GM12864 (cell line): ENCODE results near the gene LAP3.
A peak's percentile ranks its signal among the peaks of the same experiment; 100 is the strongest.
"Not testable (repeated sequence)": the region's sequence is repeated elsewhere in the genome, so short reads cannot be mapped to it uniquely, and the experiment has no call there.

ENCODE experiments used
- DNase-seq: peaks from one replicate; pipeline ENCODE4 v3.0.0-alpha.2; 2011; ENCODE audit warnings: low read depth
- H3K4me3 ChIP-seq: 2 replicates; pipeline ENCODE4 v1.5.1; 2011; ENCODE audit warnings: mild to moderate bottlenecking, low read depth, low read length, control low read depth
- CTCF ChIP-seq: IDR thresholded peaks from 2 replicates; pipeline ENCODE4 v1.5.1; 2011; ENCODE audit warnings: low read depth, mild to moderate bottlenecking, moderate library complexity, low read length, control low read depth, inconsistent platforms; ENCODE audit errors: missing control alignments

Gene LAP3

GRCh38 chr4:17561195-17561909 is 15.6 kb upstream of the LAP3 start:
- H3K4me3 ChIP-seq: no peak overlapping the region
- DNase-seq: no peak
- no peak for TF ChIP-seq CTCF

- no peak for DNase-seq
Observed at GRCh38 chr4:17562157-17562556, 14.8 kb upstream of the LAP3 start.

GRCh38 chr4:17565846-17566245 is 11.2 kb upstream of the LAP3 start:
- DNase-seq: no peak
- H3K4me3 ChIP-seq: no peak overlapping the region
- no peak for TF ChIP-seq CTCF

More at GRCh38 chr4:17562157-17562556, 14.8 kb upstream of the LAP3 start:
- TF ChIP-seq CTCF: peak; percentile 28
- no peak overlapping the region for H3K4me3 ChIP-seq

GRCh38 chr4:17567271-17567670 is 9.7 kb upstream of the LAP3 start:
- no peak for DNase-seq
- no peak for TF ChIP-seq CTCF
- no peak overlapping the region for H3K4me3 ChIP-seq

- H3K4me3 ChIP-seq: no peak overlapping the region
- no peak for DNase-seq
- no peak for TF ChIP-seq CTCF
Observed at GRCh38 chr4:17574206-17574605, 2.8 kb upstream of the LAP3 start.

- not testable (repeated sequence) for DNase-seq, H3K4me3 ChIP-seq
Observed at GRCh38 chr4:17575177-17575576, 1.8 kb upstream of the LAP3 start.

- no peak for DNase-seq
- peak overlapping the region; percentile 85 for H3K4me3 ChIP-seq
- TF ChIP-seq CTCF: no peak
Observed at GRCh38 chr4:17577665-17578481, 875 bp downstream of the LAP3 start.
